Fibroblast of pulmonary artery (primary cell): ENCODE results near the gene OPN1MW.
"Not testable (repeated sequence)": the region's sequence is repeated elsewhere in the genome, so short reads cannot be mapped to it uniquely, and the experiment has no call there.

Experiments used
- DNase-seq: peaks from one replicate; pipeline ENCODE4 v3.0.0-alpha.2; 2010; ENCODE audit warnings: low read depth
- H3K4me3 ChIP-seq: replicated peaks from 2 replicates; pipeline ENCODE4 v1.5.1; 2011; ENCODE audit warnings: low read depth, mild to moderate bottlenecking, control low read depth, low read length, moderate library complexity
- CTCF ChIP-seq: IDR thresholded peaks from 2 replicates; pipeline ENCODE4 v1.5.1; 2011; ENCODE audit warnings: mild to moderate bottlenecking, control low read depth, low read length, inconsistent platforms; ENCODE audit errors: missing control alignments

OPN1MW gene

GRCh38 chrX:154142950-154143745 lies 39.2 kb upstream of the OPN1MW start:
- DNase-seq = no peak
- no peak for TF ChIP-seq CTCF
- no peak overlapping the region for H3K4me3 ChIP-seq

- DNase-seq, H3K4me3 ChIP-seq: not testable (repeated sequence)
Measured at GRCh38 chrX:154144010-154144409, 38.4 kb upstream of the OPN1MW start, which contains the start of gene OPN1LW. Gene OPN1LW, plus strand, starts transcription at chrX:154144243. Its CDS starts 41 bp downstream, at chrX:154144284.

- not testable (repeated sequence) for H3K4me3 ChIP-seq, DNase-seq
Measured at GRCh38 chrX:154151030-154151429, 31.4 kb upstream of the OPN1MW start.

GRCh38 chrX:154156221-154156620 lies 26.2 kb upstream of the OPN1MW start:
- not testable (repeated sequence) for DNase-seq, H3K4me3 ChIP-seq

- DNase-seq, H3K4me3 ChIP-seq: not testable (repeated sequence)
Measured at GRCh38 chrX:154157207-154157606, 25.2 kb upstream of the OPN1MW start.

- DNase-seq, H3K4me3 ChIP-seq: not testable (repeated sequence)
Measured at GRCh38 chrX:154159345-154159744, 23.1 kb upstream of the OPN1MW start.

GRCh38 chrX:154164902-154165301 lies 17.5 kb upstream of the OPN1MW start:
- not testable (repeated sequence) for DNase-seq, H3K4me3 ChIP-seq

GRCh38 chrX:154168384-154168783 lies 14.0 kb upstream of the OPN1MW start:
- not testable (repeated sequence) for DNase-seq, H3K4me3 ChIP-seq

GRCh38 chrX:154172535-154172943 lies 9.9 kb upstream of the OPN1MW start:
- DNase-seq, H3K4me3 ChIP-seq: not testable (repeated sequence)

- not testable (repeated sequence) for DNase-seq, H3K4me3 ChIP-seq
Measured at GRCh38 chrX:154174356-154174755, 8.0 kb upstream of the OPN1MW start.

- H3K4me3 ChIP-seq, DNase-seq: not testable (repeated sequence)
Measured at GRCh38 chrX:154183794-154184193, 1.4 kb downstream of the OPN1MW start.

GRCh38 chrX:154192846-154193245 lies 10.4 kb downstream of the OPN1MW start:
- not testable (repeated sequence) for H3K4me3 ChIP-seq, DNase-seq

GRCh38 chrX:154194316-154194715 lies 11.9 kb downstream of the OPN1MW start:
- not testable (repeated sequence) for H3K4me3 ChIP-seq, DNase-seq

GRCh38 chrX:154196466-154196865 lies 14.1 kb downstream of the OPN1MW start:
- not testable (repeated sequence) for DNase-seq, H3K4me3 ChIP-seq

GRCh38 chrX:154209670-154210418 lies 27.4 kb downstream of the OPN1MW start:
- H3K4me3 ChIP-seq, DNase-seq: not testable (repeated sequence)

GRCh38 chrX:154211057-154211456 lies 28.7 kb downstream of the OPN1MW start:
- not testable (repeated sequence) for DNase-seq, H3K4me3 ChIP-seq

- DNase-seq, H3K4me3 ChIP-seq: not testable (repeated sequence)
Measured at GRCh38 chrX:154211499-154211898, 29.1 kb downstream of the OPN1MW start.

GRCh38 chrX:154219456-154219855 lies 37.1 kb downstream of the OPN1MW start, which contains the start of gene OPN1MW2:
Gene OPN1MW2, plus strand, starts transcription at chrX:154219756. Its CDS starts 60 bp downstream, at chrX:154219816.
- not testable (repeated sequence) for DNase-seq, H3K4me3 ChIP-seq
